NCI-H82 (cell line): ENCODE results near the gene PDE8A.

ENCODE experiments used
- DNase-seq: peaks from one replicate; lab custom pipeline; 2025; lab: John Stamatoyannopoulos, UW

The PDE8A gene, protein sequence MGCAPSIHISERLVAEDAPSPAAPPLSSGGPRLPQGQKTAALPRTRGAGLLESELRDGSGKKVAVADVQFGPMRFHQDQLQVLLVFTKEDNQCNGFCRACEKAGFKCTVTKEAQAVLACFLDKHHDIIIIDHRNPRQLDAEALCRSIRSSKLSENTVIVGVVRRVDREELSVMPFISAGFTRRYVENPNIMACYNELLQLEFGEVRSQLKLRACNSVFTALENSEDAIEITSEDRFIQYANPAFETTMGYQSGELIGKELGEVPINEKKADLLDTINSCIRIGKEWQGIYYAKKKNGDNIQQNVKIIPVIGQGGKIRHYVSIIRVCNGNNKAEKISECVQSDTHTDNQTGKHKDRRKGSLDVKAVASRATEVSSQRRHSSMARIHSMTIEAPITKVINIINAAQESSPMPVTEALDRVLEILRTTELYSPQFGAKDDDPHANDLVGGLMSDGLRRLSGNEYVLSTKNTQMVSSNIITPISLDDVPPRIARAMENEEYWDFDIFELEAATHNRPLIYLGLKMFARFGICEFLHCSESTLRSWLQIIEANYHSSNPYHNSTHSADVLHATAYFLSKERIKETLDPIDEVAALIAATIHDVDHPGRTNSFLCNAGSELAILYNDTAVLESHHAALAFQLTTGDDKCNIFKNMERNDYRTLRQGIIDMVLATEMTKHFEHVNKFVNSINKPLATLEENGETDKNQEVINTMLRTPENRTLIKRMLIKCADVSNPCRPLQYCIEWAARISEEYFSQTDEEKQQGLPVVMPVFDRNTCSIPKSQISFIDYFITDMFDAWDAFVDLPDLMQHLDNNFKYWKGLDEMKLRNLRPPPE

DNA sequence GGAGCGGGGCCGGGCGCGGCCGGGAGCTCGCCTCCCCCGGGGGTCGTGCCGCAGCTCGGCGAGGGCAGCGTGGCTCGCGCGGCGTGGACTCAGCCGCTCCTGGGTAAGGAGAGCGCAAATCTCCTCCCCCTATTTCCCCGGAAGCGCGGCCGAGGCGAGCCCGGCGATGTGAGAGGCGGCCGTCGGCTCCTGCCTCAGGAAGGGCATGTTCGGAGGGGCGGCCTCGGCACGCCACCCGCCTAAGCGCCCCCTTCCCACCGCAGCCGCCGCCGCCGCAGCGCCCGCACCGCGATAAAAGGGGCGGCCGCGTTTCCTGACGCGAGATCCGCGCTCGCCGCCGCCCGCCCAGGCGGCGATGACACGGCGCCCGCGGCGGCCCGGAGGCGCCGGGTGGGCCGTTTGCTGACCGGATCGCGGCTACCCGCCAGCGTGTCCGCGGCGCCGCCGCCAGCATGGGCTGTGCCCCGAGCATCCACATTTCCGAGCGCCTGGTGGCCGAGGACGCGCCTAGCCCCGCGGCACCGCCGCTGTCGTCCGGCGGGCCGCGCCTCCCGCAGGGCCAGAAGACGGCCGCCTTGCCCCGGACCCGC is at the start of gene PDE8A:
PDE8A (plus strand) TSS at position 146 of the 590 bp plus-strand sequence; CDS start at position 453, 307 bp downstream.
- peak; percentile 72 for DNase-seq

DNA sequence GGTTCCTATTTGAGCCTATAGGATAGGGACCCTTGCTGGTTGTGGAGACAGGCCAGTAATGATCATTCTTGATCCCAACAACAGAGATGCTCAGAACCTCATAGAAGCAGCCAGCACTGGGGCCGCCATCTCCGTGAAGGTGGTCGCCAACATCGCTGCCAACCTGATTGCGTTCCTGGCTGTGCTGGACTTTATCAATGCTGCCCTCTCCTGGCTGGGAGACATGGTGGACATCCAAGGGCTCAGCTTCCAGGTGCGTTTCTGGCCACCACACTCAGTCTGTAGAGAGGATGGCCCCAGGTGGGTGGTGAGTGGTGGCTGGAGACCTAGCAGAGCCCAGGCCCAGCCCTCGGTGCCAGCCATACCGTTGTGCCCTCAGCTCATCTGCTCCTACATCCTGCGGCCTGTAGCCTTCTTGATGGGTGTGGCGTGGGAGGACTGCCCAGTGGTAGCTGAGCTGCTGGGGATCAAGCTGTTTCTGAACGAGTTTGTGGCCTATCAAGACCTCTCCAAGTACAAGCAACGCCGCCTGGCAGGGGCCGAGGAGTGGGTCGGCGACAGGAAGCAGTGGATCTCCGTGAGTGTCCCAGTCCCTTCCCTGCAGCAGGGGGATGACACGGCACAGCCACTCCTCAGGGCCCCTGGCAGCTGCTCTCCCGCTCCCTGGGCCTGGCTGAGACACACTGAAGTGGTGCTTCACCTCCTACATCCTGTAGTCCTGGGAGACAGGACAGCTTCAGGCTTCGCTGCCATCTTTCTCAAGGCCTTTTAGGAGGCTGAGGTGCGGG is 46.5 kb upstream of the PDE8A start:
- no peak for DNase-seq

DNA sequence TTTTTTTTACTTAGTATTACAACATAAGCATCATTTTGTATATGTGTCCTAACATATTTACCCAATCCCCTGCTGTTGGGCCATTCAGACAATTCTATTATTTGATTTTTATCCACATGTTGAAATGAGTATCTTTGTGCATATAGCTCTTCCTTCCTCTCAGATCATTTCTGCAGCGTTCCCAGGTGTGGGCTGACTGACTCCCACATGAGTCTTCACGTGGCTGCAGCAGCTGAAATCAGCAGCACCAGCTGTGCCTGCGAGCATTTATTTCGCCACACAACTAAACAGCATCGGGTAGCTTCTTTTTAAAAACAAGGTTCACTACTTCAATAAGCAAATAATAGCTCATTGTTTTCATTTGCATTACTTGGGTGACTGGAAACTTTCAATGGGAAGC is 44.5 kb upstream of the PDE8A start:
- no peak for DNase-seq

DNA sequence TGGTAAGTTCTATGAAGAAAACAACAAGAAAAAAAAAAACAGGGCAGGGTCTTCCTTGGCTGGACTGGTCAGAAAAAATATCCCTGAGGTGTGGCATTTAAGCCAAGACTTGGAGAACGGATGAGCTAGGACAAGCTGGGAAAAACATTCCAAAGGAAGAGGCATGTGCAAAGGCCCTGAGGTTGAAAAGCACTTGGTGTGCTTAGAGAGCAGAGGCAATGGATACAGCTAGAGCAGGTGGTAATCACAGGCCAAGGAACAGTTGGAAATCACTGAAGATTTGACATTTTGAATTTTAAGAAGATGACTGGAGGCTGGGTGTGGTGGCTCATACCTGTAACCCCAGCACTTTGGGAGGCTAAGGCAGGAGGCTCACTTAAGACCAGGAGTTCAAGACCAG is 42.9 kb upstream of the PDE8A start:
- no peak for DNase-seq

DNA sequence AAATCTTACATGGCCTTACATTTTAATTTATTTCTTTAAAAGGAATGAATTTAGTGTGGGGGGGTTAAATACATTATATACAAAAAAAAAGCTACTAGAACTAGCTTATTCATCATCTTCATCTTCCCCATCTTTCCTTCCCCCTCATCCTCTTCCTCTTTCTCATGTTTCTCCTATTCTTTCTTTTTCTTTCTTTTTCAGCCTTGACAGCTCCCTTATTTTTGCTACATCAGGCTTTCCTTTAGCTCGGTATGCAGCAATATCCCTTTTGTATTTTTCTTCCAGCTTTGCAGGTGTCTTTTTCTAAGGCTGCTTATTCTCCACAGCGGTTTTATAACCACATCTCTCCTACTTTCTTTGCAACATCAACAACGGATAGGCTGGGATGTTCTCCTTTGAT is 41.3 kb upstream of the PDE8A start:
- no peak for DNase-seq

DNA sequence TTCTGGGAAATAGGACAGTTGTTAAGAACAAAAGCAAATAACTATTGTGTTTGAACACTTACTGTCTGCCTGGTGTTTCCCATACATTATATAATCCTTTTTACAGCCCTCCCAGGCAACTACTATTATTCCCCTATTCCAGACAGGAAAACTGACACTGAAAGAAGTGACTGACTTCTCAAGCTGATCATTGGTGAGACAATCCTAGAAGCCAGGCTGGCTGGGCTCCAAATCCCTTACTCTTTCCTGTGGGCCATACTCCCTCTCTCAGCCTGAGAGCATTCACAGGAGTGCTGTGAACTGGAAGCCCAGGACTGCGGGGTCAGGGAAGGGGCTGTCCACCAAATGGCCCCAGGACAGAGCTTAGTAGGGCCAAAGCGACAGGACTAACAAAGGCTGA is 39.2 kb upstream of the PDE8A start:
- peak; percentile 15 for DNase-seq

DNA sequence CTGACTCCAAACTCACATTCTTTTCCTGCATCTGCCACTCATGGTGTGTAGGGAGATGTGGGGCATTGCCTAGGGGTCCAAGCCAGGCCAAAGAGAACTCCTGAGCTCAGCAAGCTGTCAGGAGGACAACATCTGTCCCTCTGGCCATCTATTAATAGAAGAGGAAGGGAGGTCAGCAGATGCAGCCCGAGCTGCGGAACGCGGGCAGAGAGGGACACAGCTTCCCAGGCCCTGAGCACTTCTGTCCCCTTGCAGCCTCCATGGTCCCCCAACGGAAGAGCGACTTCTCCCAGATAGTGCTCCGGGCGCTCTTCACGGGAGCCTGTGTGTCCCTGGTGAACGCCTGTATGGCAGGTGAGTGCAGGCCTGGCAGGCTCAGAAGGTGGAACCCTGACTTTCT is 37.3 kb upstream of the PDE8A start:
- DNase-seq, result no peak

DNA sequence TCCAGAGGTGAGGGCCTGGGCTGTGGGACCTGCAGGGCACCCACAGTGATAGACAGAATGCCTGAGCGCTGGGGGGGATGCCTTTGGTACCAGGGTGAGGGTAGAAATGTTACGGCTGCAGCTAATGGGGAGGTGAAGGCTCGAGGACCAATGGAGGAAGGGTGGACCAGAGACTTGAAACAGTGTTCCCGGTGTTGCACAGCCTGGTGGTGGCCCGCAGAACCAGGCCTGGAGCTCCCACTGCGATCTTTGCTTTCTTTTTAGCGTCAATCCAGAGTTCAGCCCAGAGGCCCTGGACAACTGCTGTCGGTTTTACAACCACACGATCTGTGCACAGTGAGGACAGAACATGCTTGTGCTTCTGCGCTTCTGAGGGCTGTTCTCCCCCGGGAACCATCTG is 36.8 kb upstream of the PDE8A start:
- no peak for DNase-seq

DNA sequence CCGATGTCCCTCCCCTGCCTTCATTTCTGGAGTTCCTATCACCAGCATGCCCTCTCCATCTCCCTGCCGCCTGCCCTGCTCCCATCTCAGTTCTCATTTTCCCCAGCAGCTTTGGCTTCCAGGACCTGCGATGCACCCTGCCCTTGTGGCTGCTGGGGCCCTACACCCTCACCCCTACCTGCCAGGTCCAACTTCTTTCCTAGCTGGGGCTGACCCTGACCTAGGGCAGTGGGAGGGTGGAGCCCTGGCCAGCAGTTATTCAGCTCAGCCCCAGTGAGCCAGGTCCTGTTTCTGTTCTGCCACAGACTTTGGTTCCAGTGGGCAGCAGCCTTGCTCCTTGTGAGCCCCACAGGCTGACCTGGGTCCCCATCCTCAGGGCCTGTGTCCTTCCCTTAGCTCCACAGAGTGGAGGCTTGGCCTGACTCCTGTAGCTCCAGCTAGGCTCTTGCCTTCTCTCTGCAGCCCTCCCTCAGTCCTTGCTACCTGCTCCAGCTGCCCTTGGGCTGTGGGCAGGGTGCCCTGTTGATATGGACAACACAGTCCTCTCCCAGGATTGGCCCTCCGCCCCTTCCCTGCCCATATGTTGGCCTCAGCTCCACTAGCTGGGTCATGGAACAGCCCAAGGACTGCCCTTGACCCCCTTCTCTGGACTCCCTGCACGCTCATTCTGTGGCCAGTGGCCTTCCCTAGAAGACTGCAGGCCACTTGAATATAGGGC is 34.7 kb upstream of the PDE8A start:
- DNase-seq, result no peak

DNA sequence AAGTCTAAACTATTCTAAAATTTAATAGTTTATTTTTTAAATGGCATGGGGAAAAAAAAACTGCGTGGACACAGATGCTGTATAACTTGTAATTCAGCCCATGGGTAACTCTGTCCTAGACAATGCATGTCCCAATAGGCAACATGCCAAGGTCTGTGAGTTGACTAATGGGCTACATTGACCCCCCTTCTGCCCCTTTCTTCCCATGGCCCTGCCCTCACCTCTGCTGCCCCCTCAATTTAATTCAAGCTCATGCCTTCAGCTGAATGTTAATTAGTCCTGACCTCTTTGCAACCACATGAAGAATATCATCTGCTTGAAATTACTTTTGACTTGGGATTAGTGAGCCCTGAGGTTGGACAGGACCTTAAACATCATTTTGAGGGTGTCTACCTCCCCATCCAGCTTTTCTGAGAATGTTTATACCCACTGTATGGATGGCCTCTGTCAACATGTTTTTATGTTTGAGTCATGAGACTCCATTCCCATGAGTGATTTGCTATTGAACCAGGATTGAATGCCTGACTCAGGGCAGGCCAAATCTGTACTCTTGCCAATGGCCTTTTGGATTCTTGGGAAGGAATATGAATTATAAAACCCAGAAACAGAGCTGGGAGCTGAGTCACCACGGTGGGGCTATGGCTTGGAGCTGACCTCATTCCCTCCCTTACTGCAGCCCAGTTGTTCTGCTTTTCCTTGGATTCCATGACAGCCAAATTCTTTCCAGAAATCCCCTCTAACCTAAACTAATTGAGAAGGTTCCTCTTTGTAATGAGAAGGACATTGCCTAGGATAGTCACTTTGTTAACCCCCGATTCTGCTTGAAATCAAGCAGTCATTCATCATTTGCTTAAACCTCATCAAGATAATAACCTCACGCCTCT is 33.5 kb upstream of the PDE8A start:
- no peak for DNase-seq

DNA sequence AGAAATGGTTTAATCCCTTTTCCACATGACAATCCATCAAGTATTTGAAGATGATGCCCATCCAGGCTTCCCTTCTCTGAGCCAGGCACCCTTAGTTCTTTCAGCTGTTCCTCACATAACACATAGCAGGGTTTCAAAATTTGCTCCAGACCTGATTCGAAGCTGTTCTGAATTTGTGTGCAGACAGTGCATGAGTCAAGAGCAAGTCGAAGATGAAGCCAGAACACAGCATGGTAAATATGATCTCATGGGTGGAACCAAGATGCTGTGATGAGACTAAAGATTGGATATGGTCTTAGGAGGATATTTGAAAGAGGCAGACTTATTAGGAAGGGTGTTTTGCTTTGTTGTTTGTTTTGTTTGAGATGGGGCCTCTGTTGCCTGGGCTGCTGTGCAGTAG is 32.6 kb upstream of the PDE8A start:
- DNase-seq, result no peak

DNA sequence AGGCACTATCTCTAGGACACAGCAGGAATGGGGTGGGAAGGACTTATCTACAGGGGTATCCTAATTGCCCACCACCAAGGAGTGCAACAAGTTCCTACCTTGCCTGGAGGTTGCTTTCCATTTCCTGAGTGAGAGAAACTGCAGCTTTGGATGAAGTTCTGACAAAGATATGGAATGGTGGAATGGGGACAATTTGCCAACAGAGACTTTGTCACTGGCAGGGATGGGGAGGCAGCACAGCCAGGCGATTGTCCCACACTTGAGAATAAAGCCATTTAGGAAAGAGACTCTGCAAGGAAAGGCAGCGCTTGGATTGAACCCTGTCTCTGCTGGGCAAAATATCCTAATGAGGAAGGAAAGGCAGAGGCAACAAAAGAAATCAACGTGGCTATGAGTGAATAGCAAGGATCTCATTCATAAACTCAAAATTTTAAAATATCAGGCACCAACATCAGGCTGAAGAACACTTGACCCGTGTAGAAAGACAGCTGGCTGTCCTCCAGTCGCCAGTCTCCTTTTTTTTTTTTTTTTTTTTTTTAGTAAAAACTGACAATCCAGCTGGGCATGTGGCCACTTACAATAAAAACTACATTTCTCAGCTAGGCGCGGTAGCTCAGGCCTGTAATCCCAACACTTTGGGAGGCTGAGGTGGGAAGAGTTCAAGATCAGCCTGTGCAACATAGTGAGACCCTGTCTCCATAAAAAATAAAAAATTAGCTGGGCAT is 31.6 kb upstream of the PDE8A start:
- DNase-seq, result no peak

DNA sequence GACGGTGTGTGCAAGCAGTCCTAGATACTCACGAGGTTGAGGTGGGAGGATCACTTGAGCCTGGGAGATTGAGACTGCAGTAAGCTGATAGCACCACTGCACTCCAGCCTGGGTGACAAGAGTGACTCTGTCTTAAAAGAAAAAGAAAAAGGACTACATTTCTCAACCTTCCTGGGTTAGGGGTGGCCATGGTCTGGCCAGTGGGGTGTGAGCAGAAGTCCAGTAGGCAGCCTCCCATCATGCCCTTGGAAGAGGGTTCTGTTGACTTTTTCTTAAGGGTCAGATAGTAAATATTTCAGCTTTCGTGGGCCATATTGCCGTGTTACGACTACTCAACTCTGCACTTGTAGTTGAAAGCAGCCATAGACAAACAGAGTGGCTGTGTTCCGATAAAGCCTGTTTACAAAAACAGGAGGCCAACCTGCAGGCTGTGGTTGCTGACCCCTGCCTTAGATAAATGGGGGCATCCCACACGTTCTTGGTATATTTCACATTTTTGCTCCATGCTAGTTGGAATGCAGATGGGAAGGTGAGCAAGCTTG is 31.0 kb upstream of the PDE8A start:
- DNase-seq, result no peak

DNA sequence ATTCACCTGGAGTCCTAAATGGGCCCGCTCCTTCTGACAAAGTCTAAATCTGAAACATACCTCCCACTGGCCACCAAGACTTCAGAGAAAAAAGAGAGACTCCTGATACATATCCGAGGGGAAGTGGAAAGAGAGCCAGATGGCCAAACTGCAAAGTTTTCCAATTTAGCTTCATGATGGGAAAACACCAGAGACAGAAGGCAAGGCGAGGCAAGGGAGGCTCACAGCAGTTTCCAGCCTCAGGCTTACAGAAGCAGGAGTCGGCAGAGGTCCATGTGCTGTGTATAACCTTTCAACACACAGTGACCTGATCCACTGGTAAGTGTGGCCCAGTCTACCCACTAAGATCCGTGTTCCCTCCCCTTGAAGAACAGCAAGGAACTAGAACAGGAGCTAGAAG is 29.9 kb upstream of the PDE8A start:
- DNase-seq, result no peak

DNA sequence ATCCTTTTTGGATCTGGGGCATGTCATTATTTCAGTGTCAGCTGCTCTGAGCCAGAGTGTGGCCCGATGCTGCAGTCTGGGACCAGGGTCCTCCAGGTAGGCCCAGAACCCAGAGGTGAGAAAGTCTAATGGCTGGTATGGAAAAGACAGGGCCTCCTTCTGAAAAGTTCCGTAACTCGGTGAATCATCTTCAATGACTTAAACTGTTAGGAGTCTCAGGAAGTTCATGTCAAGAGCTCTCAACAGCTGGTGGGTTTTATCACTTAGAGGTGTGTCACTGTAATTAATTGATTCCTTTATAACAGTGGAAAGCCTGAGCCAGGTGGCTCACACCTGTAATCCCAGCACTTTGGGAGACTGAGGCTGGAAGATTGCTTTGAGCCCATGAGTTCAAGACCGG is 28.5 kb upstream of the PDE8A start:
- no peak for DNase-seq

DNA sequence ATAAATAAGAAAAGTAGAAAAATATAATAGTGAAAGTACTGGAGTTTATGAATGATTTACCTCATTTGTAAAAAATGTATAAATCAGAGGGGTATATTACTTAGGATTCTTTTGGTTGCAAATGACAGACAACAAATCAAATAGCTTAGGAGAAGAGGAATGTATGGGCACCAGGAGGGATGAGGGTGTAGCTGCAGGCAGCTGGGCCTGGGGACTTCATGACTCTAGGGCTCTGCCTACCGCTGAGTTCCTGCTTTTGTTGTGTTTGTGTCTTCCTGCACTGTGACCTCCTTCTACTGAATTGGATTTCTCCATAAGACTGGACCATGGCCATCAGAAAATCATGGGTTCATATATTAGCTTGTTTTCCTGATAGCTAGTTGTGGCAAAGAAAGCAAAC is 27.9 kb upstream of the PDE8A start:
- DNase-seq, result no peak

DNA sequence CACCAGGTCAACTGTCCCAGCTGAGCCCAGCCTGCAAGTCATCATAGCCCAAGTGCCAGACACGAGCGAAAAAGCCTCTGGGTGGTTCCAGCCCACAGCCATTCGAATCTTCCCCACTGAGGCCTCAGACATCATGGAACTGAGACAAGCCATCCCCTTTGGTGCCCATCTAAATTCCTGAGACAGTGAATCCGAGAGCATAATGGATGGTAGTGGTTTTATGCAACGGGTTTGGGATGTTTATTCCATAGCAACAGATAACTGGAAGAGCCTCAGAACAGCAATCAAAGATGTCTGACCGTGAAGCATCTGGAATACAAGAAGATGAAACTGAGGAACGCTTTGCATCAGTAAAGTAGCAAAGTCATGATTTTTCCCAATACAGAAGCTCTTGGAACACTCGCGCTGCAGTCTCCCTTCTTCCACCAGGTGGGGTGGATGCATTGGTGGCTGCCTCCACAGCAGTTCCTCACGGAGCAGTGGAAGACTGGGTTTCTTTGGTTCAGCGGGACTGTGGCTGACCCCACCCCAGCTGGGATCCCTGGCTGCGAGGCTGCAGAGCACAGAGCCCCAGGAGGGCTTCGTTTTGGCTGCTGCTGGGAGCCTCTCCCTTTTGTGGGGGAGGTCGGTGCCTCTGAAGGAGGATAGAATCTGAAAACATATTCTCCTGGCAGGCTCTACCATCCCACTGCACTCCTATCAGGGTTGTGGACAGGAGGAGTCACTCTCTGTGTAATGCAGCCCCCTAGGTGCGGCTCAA is 26.4 kb upstream of the PDE8A start:
- peak; percentile 80 for DNase-seq

DNA sequence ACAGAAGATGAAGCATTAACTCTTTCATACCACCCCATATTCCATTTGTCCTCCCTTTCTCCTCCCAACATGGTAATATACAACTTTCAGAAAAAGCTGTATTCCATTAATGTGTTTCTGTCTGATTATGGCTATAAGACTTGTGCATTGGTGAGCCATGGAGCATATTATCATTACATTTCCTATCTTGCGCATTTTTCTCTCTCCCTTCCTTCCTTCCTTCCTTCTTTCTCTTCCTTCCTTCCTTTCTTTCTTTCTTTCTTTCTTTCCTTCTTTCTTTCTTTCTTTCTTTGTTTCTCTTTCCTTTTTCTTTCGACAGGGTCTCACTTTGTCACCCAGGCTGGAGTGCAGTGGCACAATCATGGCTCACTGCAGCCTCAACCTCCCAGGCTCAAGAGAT is 25.5 kb upstream of the PDE8A start:
- DNase-seq, result no peak
